Dendritic cell treated with granulocyte-macrophage colony-stimulating factor and Interleukin-4, amounts not matched to agents 40 ng/mL and 50 ng/mL, for 4 days (primary cell): Measurements from ENCODE around the gene SLC5A8.

Experiments used
- H3K27ac Mint-ChIP-seq: one replicate; pipeline ENCODE4 v1.8.0; 2022; ENCODE audit warnings: mild to moderate bottlenecking, mixed read lengths
- H3K27me3 Mint-ChIP-seq: one replicate; pipeline ENCODE4 v1.8.0; 2022; ENCODE audit warnings: mild to moderate bottlenecking, mixed read lengths
- H3K36me3 Mint-ChIP-seq: one replicate; pipeline ENCODE4 v1.8.0; 2022; ENCODE audit warnings: low read depth, mixed read lengths
- H3K4me1 Mint-ChIP-seq: one replicate; pipeline ENCODE4 v1.8.0; 2022; ENCODE audit warnings: low read depth, mixed read lengths
- H3K4me3 Mint-ChIP-seq: one replicate; pipeline ENCODE4 v1.8.0; 2022; ENCODE audit warnings: mild to moderate bottlenecking, moderate library complexity, mixed read lengths
- H3K9me3 Mint-ChIP-seq: one replicate; pipeline ENCODE4 v1.8.0; 2022; ENCODE audit warnings: mixed read lengths
- intact Hi-C: fragments of 100-400 bp; cut with micrococcal nuclease; formaldehyde crosslinking; loops from one replicate; pipeline ENCODE4 v1.15.0; 2022

The SLC5A8 gene

GRCh38 chr12:101209319-101210302, at the start of gene SLC5A8:
Gene SLC5A8, minus strand, starts transcription at chr12:101210238. Its CDS starts 390 bp downstream, at chr12:101209848.
- Mint-ChIP-seq H3K27me3 (peaks cover 32% of the 10 kb centered on the region), H3K4me1 (no peaks in the 10 kb centered on the region), H3K36me3 (no peaks in the 10 kb centered on the region), H3K9me3 (peaks cover 11% of the 10 kb centered on the region), H3K27ac (no peak within 1 kb of the TSS), H3K4me3 (no peak within 1 kb of the TSS)
- intact Hi-C loops, result no loop called here

GRCh38 chr12:101257357-101257756, 47.3 kb upstream of the SLC5A8 start:
- Mint-ChIP-seq H3K4me3 (no peak overlapping the region), H3K9me3 (no peaks in the 10 kb centered on the region), H3K36me3 (no peaks in the 10 kb centered on the region), H3K27me3 (peaks cover 1% of the 10 kb centered on the region), H3K27ac (no peak overlapping the region), H3K4me1 (no peaks in the 10 kb centered on the region)
- intact Hi-C loops, result no loop called here

GRCh38 chr12:101256266-101256665, 46.2 kb upstream of the SLC5A8 start:
- intact Hi-C loops, result no loop called here
- Mint-ChIP-seq H3K36me3 (no peaks in the 10 kb centered on the region), H3K27me3 (peaks cover 1% of the 10 kb centered on the region), H3K9me3 (no peaks in the 10 kb centered on the region), H3K27ac (no peak overlapping the region), H3K4me3 (no peak overlapping the region), H3K4me1 (no peaks in the 10 kb centered on the region)

GRCh38 chr12:101243616-101244015, 33.6 kb upstream of the SLC5A8 start:
- Mint-ChIP-seq H3K27me3 (no peaks in the 10 kb centered on the region), H3K27ac (no peak overlapping the region), H3K4me1 (no peaks in the 10 kb centered on the region), H3K9me3 (no peaks in the 10 kb centered on the region), H3K4me3 (no peak overlapping the region), H3K36me3 (no peaks in the 10 kb centered on the region)
- intact Hi-C loops, result no loop called here

GRCh38 chr12:101243074-101243473, 33.0 kb upstream of the SLC5A8 start:
- Mint-ChIP-seq H3K27me3 (no peaks in the 10 kb centered on the region), H3K27ac (no peak overlapping the region), H3K9me3 (no peaks in the 10 kb centered on the region), H3K4me1 (no peaks in the 10 kb centered on the region), H3K4me3 (no peak overlapping the region), H3K36me3 (no peaks in the 10 kb centered on the region)
- intact Hi-C loops, result no loop called here

GRCh38 chr12:101238800-101239329, 28.8 kb upstream of the SLC5A8 start:
- Mint-ChIP-seq H3K27ac (no peak overlapping the region), H3K36me3 (no peaks in the 10 kb centered on the region), H3K27me3 (no peaks in the 10 kb centered on the region), H3K9me3 (no peaks in the 10 kb centered on the region), H3K4me1 (no peaks in the 10 kb centered on the region), H3K4me3 (no peak overlapping the region)
- intact Hi-C loops, result no loop called here

- Mint-ChIP-seq H3K27me3 (no peaks in the 10 kb centered on the region), H3K27ac (no peak overlapping the region), H3K36me3 (no peaks in the 10 kb centered on the region), H3K9me3 (no peaks in the 10 kb centered on the region), H3K4me1 (no peaks in the 10 kb centered on the region), H3K4me3 (no peak overlapping the region)
- intact Hi-C loops, result no loop called here
These were observed 28.3 kb upstream of the SLC5A8 start for GRCh38 chr12:101238306-101238705.

- intact Hi-C loops, result no loop called here
- Mint-ChIP-seq H3K4me1 (no peaks in the 10 kb centered on the region), H3K4me3 (no peak overlapping the region), H3K9me3 (no peaks in the 10 kb centered on the region), H3K27me3 (no peaks in the 10 kb centered on the region), H3K27ac (no peak overlapping the region), H3K36me3 (no peaks in the 10 kb centered on the region)
These were observed 25.6 kb upstream of the SLC5A8 start for GRCh38 chr12:101235686-101236085.

- intact Hi-C loops, result no loop called here
- Mint-ChIP-seq H3K4me1 (no peaks in the 10 kb centered on the region), H3K9me3 (no peaks in the 10 kb centered on the region), H3K36me3 (no peaks in the 10 kb centered on the region), H3K27me3 (no peaks in the 10 kb centered on the region), H3K27ac (no peak overlapping the region), H3K4me3 (no peak overlapping the region)
These were observed 21.6 kb upstream of the SLC5A8 start for GRCh38 chr12:101231636-101232035.

GRCh38 chr12:101230547-101230946, 20.5 kb upstream of the SLC5A8 start:
- H3K36me3 Mint-ChIP-seq, result no peaks in the 10 kb centered on the region
- H3K27ac Mint-ChIP-seq, result no peak overlapping the region
- intact Hi-C loops, result no loop called here
- no peaks in the 10 kb centered on the region for H3K27me3 Mint-ChIP-seq
- H3K4me3 Mint-ChIP-seq, result no peak overlapping the region
- no peaks in the 10 kb centered on the region for H3K9me3 Mint-ChIP-seq
- H3K4me1 Mint-ChIP-seq, result no peaks in the 10 kb centered on the region

GRCh38 chr12:101229841-101230241, 19.8 kb upstream of the SLC5A8 start:
- no peaks in the 10 kb centered on the region for H3K27me3 Mint-ChIP-seq
- no peaks in the 10 kb centered on the region for H3K9me3 Mint-ChIP-seq
- no peak overlapping the region for H3K4me3 Mint-ChIP-seq
- no peak overlapping the region for H3K27ac Mint-ChIP-seq
- intact Hi-C loops, result no loop called here
- no peaks in the 10 kb centered on the region for H3K36me3 Mint-ChIP-seq
- no peaks in the 10 kb centered on the region for H3K4me1 Mint-ChIP-seq

- H3K4me1 Mint-ChIP-seq, result no peaks in the 10 kb centered on the region
- intact Hi-C loops, result no loop called here
- no peak overlapping the region for H3K4me3 Mint-ChIP-seq
These were observed 11.3 kb upstream of the SLC5A8 start for GRCh38 chr12:101221301-101221700.

GRCh38 chr12:101216810-101217209, 6.8 kb upstream of the SLC5A8 start:
- no peaks in the 10 kb centered on the region for H3K36me3 Mint-ChIP-seq
- intact Hi-C loops, result no loop called here
- H3K27ac Mint-ChIP-seq, result no peak overlapping the region
- H3K4me3 Mint-ChIP-seq, result no peak overlapping the region
- peaks cover 4% of the 10 kb centered on the region for H3K27me3 Mint-ChIP-seq
- peaks cover 24% of the 10 kb centered on the region for H3K9me3 Mint-ChIP-seq
- H3K4me1 Mint-ChIP-seq, result no peaks in the 10 kb centered on the region

More at GRCh38 chr12:101221301-101221700, 11.3 kb upstream of the SLC5A8 start:
- no peak overlapping the region for H3K27ac Mint-ChIP-seq
- H3K9me3 Mint-ChIP-seq, result peaks cover under 1% of the 10 kb centered on the region
- H3K36me3 Mint-ChIP-seq, result no peaks in the 10 kb centered on the region
- H3K27me3 Mint-ChIP-seq, result no peaks in the 10 kb centered on the region

GRCh38 chr12:101207086-101207780, 2.8 kb downstream of the SLC5A8 start:
- Mint-ChIP-seq H3K4me3 (no peak overlapping the region), H3K36me3 (no peaks in the 10 kb centered on the region), H3K4me1 (no peaks in the 10 kb centered on the region), H3K9me3 (no peaks in the 10 kb centered on the region), H3K27me3 (peaks cover 28% of the 10 kb centered on the region), H3K27ac (no peak overlapping the region)
- intact Hi-C loops, result no loop called here
